ENCODE measurements around the gene ZIM2.

The ZIM2 gene

DNA sequence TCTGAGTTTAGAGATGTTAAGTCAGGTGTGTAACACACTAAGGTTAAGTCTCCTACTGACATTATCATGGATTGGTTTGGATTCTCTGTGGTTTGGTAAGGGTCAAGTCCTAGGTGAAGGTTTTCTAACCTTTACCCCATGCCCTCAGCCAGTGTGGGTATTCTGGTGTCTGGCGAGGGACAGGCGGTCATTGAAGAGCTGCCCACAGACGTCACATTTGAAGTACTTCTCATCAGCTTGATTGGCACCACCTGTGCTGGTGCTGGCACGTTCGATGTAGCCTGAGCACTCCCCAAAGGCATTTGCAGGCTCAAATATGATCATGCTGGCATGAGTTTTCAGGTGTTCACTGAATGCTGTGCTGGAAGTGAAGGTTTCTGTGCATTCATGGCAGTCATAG, 27.0 kb downstream of the ZIM2 start:
- DNase-seq (ENCODE audit: low read depth): no peak
- no peak overlapping the region for H3K4me3 ChIP-seq (ENCODE audit: control insufficient read depth, low read depth, low read length)
- TF ChIP-seq CTCF (IDR thresholded peaks at IDR 0.05; ENCODE audit: control insufficient read depth, insufficient read depth, low read depth, low read length, missing control alignments): no peak

GRCh38 chr19:56811480-56811879, 29.0 kb downstream of the ZIM2 start:
- DNase-seq (ENCODE audit: low read depth): no peak
- no peak for TF ChIP-seq CTCF (IDR thresholded peaks at IDR 0.05; ENCODE audit: control insufficient read depth, insufficient read depth, low read depth, low read length, missing control alignments)
- H3K4me3 ChIP-seq (ENCODE audit: control insufficient read depth, low read depth, low read length): no peak overlapping the region

- no peak for TF ChIP-seq CTCF (IDR thresholded peaks at IDR 0.05; ENCODE audit: control insufficient read depth, insufficient read depth, low read depth, low read length, missing control alignments)
- no peak overlapping the region for H3K4me3 ChIP-seq (ENCODE audit: control insufficient read depth, low read depth, low read length)
- no peak for DNase-seq (ENCODE audit: low read depth)
These were observed 30.3 kb downstream of the ZIM2 start for GRCh38 chr19:56810260-56810659.

DNA sequence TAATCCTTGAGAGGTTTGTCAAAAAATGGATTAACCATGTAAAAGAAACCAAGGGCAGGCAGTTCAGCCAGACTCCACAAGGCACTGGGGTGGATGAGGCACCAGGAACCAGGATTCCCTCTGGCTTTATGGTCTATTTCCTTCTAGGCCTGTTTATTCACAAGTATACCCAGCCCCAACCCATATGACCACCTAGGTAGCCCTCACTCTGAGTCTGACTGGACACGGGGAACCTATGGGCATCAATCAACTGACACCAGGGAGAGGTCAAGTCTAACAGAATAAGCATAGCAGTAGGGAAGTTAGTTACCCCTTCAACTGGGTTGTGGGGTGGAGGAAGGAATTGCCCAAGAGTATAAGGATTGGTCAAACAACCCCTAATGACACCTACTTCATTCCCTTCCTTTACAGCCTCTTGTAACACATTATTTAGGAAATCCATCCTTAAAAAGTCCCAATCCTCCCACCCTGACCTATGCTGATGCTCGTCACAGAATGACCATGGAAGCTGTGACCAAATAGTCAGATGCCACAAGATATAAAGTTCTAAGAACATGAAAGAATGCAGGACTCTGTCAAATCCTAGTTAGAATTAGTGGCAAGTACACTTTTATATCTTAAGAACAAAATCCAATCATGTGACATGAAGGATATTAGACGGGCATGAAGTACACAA, 31.7 kb downstream of the ZIM2 start:
- H3K4me3 ChIP-seq (ENCODE audit: control insufficient read depth, low read depth, low read length): no peak overlapping the region
- DNase-seq (ENCODE audit: low read depth): no peak
- TF ChIP-seq CTCF (IDR thresholded peaks at IDR 0.05; ENCODE audit: control insufficient read depth, insufficient read depth, low read depth, low read length, missing control alignments): no peak

DNA sequence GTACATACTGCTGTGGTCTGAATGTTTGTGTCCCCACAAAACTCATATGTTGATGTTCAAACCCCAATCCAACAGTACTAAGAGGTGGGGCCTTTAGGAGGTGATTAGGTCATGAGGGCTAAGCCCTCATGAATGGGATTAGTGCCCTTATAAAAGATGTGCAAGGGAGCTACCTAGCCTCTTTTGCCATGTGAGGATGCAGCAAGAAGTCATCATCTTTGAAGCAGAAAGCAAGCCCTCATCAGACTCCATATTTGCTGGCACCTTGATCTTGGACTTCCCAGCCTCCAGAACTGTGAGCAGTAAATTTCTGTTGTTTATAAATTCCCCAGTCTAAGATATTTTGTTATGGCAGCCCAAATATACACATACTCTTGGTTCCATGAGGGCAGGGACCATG, 33.9 kb downstream of the ZIM2 start:
- H3K4me3 ChIP-seq (ENCODE audit: control insufficient read depth, low read depth, low read length): no peak overlapping the region
- TF ChIP-seq CTCF (IDR thresholded peaks at IDR 0.05; ENCODE audit: control insufficient read depth, insufficient read depth, low read depth, low read length, missing control alignments): no peak
- DNase-seq (ENCODE audit: low read depth): no peak

DNA sequence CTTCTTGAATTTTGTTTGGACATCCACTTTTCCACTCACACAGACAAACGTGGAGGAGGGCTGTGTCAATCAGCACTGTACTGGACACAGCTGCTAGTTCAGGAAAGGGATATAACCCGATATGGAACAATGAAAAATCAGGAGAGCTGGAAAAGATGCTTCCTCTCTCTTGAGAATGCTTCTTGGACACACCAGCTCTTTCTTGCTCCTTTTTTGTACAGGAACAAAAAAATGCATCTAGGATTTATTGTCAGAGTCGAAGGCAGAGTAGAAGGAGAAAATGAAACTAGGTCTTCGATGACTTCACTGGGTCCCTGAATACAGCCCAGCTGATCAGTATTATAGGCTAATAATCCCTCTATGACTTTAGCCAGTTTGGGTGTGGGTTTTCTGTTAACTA, 62.2 kb downstream of the ZIM2 start:
- no peak for DNase-seq (ENCODE audit: low read depth)
- no peak overlapping the region for H3K4me3 ChIP-seq (ENCODE audit: control insufficient read depth, low read depth, low read length)
- no peak for TF ChIP-seq CTCF (IDR thresholded peaks at IDR 0.05; ENCODE audit: control insufficient read depth, insufficient read depth, low read depth, low read length, missing control alignments)

DNA sequence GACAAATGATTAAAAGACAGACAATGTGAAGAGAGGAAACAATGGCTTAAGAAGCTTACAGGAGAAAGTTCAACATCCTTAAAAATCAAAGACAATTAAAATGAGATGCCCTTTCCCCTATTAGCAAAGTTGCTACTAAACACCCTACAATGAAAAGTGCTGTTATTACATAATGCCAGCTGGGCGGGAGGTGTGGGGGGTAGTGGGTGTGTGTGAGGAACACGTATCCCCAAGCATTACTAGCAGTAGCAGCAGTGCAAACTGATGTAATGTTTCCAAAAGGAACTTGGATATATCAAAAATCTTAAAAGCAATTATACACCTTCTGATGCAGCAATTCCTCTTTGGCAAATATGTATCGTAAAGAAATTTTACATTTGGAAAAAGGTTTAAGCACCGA, 70.9 kb downstream of the ZIM2 start:
- no peak for DNase-seq (ENCODE audit: low read depth)
- no peak for TF ChIP-seq CTCF (IDR thresholded peaks at IDR 0.05; ENCODE audit: control insufficient read depth, insufficient read depth, low read depth, low read length, missing control alignments)
- no peak overlapping the region for H3K4me3 ChIP-seq (ENCODE audit: control insufficient read depth, low read depth, low read length)
